NCI-H82 treated with DMSO at 0.1 percent for 48 hours (cell line): Measurements from ENCODE around the gene UGT1A4.
"Not testable (repeated sequence)": the region's sequence is repeated elsewhere in the genome, so short reads cannot be mapped to it uniquely, and the experiment has no call there.

Experiments
- DNase-seq: peaks from one replicate; lab custom pipeline; 2025; ENCODE audit not compliant: unreplicated experiment; lab: John Stamatoyannopoulos, UW

The UGT1A4 gene

DNA sequence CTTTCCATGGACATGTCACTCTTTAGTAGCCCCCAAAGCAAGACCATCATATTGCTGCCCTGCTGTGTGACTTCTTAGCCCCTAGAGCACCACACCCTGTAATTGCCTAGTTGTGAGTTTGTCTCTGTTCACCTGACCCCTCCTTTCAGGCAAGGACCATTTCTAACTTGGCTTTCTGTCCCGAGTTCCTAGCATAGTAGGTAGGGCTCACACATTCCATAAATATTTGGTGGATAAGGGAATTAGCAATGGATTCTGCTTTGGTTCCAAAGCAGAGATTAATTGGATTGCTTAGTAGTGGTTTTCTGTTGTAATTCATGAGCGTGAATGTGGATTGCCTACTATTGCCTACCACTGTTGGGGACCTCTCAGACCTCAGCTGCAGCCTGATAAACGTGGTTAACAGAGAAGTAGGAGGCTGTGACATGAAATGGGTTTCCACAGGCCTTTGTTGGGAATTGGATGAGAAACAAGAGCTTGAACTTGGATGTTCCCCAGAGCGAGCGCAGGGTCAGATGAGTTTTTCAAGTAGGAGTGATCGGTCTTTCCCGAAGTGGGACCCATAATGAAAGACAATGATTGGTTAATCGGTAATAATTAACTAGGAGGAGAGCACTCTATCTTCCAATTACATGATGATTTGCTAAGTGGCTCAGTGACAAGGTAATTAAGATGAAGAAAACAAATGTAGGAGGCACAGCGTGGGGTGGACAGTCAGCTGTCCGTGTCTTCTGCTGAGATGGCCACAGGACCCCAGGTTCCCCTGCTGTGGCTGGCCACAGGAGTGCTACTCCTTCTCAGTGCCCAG is 28.1 kb downstream of the UGT1A4 start:
- DNase-seq: no peak

DNA sequence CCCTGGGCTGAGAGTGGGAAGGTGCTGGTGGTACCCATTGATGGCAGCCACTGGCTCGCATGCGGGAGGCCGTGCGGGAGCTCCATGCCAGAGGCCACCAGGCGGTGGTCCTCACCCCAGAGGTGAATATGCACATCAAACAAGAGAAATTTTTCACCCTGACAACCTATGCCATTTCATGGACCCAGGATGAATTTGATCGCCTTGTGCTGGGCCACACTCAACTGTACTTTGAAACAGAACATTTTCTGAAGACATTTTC is 28.7 kb downstream of the UGT1A4 start:
- no peak for DNase-seq

DNA sequence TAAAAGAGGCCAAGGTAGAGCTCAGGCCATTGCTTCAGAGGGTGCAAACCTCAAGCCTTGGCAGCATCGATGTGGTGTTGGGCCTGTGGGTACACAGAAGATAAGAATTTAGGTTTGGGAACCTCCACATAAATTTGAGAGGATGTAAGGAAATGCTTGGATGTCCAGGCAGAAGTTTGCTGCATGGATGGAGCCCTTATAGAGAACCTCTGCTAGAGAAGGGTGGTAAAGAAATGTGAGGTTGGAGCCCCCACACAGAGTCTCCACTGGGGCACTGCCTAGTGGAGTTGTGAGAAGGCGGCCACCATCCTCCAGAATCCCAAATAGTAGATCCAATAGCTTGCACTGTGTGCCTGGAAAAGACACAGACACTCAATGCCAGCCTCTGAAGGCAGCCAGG is 32.2 kb downstream of the UGT1A4 start:
- DNase-seq: not testable (repeated sequence)

DNA sequence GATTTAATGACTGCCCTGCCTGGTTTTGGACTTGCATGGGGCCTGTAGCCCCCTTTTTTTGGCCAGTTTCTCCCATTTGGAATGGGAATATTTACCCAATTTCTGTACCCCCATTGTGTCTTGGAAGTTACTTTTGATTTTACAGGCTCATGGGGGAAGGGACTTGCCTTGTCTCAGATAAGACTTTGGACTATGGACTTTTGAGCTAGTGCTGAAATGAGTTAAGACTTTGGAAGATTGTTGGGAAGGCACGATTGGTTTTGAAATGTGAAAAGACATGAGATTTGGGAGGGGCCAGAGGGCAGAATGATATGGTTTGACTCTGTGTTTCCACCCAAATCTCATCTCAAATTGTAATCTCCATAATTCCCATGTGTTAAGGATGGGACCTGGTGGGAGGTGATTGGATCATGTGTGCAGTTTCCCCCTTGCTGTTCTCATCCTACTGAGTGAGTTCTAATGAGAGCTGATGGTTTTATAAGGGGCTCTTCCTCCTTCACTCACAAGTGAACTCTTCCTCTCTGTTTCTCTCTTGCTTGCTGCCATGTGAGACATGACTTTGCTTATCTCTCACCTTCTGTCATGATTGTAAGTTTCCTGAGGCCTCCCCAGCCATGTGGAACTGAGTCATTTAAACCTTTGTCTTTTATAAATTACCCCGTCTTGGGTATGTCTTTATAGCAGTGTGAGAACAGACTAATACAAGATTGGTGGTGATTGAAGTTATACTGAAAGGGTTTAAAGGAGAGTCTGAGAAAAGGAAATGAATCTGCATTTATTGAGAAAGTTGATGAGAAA is 32.9 kb downstream of the UGT1A4 start:
- DNase-seq: not testable (repeated sequence)

DNA sequence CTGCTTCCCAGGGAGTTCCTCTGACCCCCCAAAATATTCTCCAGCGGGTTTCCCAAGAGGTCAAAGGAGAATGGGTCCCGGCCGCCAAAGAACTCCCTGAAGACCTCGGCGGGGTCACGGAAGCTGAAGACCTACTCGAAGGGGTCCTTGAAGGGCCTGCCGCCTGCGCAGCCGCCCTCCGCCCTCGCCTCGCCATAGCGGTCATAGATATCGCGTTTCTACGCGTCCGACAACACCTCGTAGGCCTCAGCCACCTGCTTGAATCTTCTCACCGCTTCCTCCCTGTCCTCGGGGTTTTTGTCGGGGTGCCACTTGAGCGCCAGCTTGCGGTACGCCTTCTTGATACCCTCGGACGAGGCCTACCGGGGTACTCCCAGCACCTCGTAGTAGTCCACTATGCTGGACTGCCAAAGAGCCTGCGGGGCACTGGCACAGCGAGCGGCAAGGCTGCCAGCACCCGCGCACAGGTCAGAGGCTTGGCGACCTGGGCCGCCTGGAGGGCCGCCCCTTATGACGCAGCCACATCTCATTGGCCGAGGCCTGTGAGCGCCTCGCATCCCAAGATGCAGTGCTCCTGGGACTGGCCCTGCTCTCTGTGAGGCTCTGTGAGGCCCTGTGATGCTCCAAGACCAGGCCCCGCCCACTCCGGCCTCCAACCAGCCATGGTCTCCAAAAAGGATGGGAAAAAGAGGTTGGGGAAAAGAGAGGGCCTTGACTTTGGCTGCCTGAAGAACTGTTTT is 36.5 kb downstream of the UGT1A4 start:
- DNase-seq: no peak

DNA sequence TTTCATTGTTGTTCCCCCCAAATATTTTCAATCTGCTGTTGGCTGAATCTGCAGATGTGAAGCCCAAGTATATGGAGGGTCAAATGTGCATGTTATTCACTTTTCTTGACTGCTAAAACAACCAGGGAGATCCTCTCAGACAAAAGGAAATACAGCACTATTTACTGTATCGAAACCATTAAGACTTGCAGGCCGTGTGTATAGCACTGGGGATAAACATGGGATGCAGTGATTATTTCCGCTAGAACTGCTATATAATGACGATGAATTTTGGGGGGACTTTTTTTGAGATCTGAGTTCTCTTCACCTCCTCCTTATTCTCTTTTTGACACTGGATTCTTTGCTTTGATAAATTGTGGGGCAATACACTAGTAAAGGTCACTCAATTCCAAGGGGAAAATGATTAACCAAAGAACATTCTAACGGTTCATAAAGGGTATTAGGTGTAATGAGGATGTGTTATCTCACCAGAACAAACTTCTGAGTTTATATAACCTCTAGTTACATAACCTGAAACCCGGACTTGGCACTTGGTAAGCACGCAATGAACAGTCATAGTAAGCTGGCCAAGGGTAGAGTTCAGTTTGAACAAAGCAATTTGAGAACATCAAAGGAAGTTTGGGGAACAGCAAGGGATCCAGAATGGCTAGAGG is 38.0 kb downstream of the UGT1A4 start:
- DNase-seq: no peak

DNA sequence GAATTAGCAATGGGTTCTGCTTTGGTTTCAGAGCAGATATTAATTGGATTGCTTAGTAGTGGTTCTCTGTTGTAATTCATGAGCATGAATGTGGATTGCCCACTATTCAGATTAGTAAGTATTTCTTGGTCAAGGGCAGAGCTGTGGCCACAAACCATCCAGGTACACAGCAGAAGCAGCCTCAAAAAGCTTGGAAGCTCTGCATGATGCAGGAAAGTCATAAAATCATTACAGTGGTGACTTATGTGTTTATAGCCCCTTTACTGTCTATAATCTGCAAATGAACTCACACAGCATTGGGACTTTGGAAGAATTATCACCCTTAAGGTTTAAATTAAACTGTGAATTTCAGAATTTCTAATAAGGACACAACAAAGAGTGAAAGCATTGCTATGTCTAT is 39.6 kb downstream of the UGT1A4 start:
- no peak for DNase-seq

DNA sequence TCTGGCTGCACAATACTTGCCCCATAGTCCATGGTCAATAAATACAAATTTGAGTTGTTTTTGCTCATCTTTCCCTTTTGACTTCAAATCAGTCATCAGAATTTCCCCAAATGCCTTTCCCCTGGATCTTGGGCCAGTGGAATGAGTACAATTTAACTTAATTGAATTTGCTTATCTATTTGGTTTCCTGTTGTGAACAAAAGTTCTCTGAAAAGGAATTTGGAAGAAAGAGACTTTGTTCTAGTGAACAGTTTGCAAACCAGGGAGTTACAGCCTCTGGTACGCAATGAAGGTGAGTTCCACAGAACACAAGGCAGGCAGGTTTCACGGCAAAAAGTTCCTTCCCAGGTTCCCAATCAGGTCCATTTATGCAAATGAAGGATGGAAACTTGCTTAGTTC is 40.3 kb downstream of the UGT1A4 start:
- no peak for DNase-seq

DNA sequence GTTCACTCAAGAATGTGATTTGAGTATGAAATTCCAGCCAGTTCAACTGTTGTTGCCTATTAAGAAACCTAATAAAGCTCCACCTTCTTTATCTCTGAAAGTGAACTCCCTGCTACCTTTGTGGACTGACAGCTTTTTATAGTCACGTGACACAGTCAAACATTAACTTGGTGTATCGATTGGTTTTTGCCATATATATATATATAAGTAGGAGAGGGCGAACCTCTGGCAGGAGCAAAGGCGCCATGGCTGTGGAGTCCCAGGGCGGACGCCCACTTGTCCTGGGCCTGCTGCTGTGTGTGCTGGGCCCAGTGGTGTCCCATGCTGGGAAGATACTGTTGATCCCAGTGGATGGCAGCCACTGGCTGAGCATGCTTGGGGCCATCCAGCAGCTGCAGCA is 41.5 kb downstream of the UGT1A4 start, which contains the start of gene UGT1A1:
UGT1A1 (plus strand) TSS at position 228 of the 400 bp plus-strand sequence; CDS start at position 246, 18 bp downstream.
- no peak for DNase-seq

DNA sequence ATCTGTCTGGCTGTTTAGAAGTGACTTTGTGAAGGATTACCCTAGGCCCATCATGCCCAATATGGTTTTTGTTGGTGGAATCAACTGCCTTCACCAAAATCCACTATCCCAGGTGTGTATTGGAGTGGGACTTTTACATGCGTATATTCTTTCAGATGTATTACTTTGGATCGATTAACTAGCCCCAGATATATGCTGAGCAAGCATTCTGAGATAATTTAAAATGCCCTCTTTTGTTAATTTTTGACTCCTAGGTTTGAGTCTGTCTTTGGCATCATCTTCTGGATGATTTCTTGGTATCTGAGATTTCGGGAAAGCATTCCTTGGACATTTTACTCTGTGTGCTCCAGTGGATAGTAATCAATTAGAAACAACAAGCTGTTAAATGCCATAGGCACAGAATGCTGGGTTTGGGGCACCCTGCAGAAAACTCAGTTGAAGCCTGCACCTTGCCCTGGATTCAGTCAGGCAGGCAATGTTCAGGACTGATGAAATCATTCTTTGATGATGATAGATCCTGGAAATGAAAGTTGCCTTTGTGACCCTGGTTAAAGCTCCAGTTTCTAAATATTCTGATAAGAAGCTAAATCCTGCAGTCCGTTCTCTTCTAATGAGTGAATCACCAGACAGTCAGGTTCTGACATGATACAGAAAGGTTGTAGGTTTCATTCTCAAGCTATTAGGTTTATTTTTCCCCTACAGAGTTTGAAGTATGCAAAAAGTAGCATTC is 42.7 kb downstream of the UGT1A4 start:
- no peak for DNase-seq

DNA sequence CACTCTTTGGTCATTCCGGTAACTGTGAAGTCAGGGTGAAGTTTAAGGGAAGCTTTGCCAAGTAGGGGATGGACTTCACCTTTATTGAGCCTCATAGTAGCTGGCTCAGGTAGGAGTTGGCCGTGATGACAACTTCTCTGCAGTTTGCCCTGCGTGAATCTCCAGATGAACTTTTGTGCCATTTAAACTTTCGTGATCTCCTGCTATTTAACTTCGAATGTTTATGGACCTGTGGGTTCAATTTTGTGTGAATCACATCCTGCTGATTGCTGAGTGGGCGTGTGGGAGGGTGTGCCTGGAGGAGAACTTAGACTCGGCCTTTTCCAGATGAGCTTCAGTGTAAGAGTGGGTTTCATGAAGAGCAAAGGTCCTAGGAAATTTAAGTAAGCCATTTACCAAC is 45.7 kb downstream of the UGT1A4 start:
- no peak for DNase-seq

DNA sequence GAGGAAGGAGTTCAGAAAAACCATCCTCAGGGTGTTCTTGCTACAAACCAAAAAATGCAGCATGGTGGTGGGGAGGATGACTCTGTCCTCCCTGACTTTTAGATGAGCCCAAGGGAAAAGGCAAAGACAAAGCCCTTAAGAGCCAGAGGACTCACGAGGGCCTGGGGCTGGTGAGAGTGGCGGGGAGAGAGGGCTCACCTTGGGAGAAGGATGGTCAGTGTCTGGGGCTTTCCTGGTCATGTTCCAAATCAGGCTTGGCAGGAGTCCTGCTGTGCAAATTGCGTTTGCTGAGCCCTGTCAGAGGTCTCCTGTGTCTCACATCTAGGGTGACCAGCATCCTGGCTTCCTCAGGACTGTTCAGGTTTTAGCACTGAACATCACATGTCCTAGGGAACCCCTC is 46.2 kb downstream of the UGT1A4 start:
- no peak for DNase-seq

DNA sequence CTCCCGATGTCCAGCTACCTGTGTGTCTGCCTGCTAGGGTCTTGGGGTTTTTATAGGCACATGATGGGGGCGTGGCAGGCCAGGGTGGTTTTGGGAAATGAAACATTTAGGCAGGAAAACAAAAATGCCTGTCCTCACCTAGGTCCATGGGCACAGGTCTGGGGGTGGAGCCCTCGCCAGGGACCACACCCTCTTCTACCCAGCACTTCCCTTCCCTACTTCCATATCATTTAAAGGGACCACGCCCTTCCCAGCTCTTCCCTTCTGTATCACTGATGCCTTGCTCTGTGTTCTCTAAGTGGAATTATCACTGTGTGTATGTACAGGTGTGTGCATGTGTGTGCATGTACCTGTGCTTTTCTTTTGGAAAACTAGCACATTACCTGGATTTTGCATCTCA is 47.9 kb downstream of the UGT1A4 start:
- DNase-seq: no peak

DNA sequence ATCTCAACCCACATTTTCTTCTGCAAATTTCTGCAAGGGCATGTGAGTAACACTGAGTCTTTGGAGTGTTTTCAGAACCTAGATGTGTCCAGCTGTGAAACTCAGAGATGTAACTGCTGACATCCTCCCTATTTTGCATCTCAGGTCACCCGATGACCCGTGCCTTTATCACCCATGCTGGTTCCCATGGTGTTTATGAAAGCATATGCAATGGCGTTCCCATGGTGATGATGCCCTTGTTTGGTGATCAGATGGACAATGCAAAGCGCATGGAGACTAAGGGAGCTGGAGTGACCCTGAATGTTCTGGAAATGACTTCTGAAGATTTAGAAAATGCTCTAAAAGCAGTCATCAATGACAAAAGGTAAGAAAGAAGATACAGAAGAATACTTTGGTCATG is 49.5 kb downstream of the UGT1A4 start:
- no peak for DNase-seq

DNA sequence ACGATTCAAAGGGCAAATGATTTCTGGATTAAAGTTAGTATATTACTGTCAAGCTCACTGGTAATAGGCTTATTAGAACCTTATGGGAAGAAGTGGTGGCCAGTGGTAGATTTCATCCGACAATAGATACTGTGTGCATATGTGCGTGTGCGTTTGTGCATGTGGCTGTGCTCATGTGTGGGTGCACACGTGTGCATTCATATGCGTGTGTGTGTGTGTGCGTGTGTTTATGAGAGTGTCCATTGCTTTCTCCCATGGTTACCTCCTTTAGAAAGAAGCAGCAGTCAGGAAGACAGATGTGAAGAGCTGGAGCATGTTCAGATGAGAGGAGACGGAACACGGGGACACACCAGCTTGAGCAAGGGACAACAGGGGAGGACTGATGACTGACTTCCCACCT is 50.7 kb downstream of the UGT1A4 start:
- DNase-seq: no peak

DNA sequence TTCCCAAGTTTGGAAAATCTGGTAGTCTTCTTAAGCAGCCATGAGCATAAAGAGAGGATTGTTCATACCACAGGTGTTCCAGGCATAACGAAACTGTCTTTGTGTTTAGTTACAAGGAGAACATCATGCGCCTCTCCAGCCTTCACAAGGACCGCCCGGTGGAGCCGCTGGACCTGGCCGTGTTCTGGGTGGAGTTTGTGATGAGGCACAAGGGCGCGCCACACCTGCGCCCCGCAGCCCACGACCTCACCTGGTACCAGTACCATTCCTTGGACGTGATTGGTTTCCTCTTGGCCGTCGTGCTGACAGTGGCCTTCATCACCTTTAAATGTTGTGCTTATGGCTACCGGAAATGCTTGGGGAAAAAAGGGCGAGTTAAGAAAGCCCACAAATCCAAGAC is 53.6 kb downstream of the UGT1A4 start:
- DNase-seq: no peak

DNA sequence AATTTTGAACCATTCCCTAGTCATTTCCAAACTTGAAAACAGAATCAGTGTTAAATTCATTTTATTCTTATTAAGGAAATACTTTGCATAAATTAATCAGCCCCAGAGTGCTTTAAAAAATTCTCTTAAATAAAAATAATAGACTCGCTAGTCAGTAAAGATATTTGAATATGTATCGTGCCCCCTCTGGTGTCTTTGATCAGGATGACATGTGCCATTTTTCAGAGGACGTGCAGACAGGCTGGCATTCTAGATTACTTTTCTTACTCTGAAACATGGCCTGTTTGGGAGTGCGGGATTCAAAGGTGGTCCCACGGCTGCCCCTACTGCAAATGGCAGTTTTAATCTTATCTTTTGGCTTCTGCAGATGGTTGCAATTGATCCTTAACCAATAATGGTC is 54.0 kb downstream of the UGT1A4 start:
- no peak for DNase-seq

DNA sequence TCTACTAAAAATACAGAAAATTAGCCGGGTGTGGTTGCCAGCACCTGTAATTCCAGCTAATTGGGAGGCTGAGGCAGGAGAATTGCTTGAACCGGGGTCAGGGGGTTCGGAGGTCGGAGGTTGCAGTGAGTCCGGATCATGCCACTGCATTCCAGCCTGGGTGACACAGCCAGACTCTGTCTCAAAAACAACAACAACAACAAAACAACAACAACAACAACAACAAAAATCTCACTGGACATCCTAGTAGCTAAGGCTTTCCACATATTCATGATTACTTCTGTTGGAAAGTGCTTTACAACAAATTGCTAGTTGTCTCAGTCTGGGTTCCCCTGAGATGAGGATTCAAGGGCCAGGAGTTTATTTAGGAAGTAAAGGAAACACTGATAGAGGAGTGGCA is 55.3 kb downstream of the UGT1A4 start:
- no peak for DNase-seq

DNA sequence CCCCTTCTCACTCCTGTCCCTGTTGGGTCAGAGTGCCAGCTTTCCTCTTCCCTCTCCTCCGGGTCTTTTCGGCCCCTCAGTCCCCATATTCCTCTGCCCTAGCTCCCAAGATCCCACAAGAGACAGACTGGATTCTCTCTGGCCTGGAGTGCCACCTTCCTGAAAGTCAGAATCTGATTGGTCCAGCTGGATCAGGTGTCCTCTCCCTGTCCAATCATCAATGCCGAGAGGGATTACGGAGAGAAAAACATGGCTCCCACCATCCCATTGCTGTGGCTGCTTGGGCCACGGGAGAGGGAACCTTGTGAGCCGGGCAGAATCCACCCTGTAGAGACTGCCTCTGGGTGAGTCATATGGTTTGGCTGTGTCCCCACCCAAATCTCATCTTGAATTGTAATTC is 56.9 kb downstream of the UGT1A4 start:
- no peak for DNase-seq

DNA sequence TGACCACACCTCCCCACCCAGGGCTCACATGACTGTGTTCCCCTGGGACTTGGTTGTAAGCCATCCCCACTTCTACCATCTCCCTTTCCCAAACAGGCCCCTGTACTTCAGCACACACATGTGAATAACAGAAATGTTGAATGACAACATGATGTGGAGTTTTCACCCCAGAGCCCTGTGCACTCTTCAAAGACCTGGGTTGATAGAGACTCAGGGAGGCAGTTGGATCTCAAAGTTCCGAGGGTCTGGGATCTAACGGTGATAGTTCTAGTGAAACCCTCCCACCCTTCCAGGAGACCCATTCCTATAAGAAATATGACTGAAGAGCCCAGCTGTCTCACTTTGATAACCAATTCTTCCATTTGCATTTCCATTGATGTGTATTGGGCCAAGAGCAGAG is 59.5 kb downstream of the UGT1A4 start, which contains the start of gene MROH2A:
MROH2A (plus strand) TSS at position 301 of the 400 bp plus-strand sequence. CDS start 1,029 bp downstream, outside the sequence.
- DNase-seq: no peak

DNA sequence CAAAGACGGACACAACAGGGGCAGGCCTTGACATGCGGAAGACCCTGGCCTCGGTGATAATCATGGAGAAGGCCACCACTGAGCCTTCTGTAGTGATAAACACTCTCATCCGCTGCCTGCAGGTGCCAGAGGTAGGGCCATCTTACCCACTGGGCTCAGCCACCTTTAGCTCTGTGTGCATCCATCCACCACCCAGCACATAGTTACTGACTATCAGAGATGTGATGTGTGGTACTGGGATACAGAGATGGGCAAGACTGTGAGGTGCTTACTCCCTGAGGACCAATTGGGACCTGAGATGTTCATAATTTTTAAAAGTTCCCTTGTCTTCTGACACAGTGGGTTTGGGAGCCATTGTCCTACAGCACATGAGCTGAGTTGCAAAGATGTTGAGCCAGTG is 61.2 kb downstream of the UGT1A4 start:
- no peak for DNase-seq
